KMS-11 (cell line): ENCODE results near the gene MPPED2.

ENCODE experiments used
- H2AFZ ChIP-seq: fragments of 200-600 bp; sonication (generic); 2 replicates; pipeline ENCODE4 v1.6.1; 2016; ENCODE audit warnings: antibody characterized with exemption, mixed run types, low read depth
- H3K27ac ChIP-seq: fragments of 200-600 bp; sonication (generic); 2 replicates; pipeline ENCODE4 v1.6.1; 2016; ENCODE audit warnings: mild to moderate bottlenecking, mixed run types
- H3K27me3 ChIP-seq: fragments of 200-600 bp; sonication (generic); 2 replicates; pipeline ENCODE4 v1.6.1; 2017; ENCODE audit warnings: mild to moderate bottlenecking, low read depth, mixed run types, moderate library complexity; ENCODE audit not compliant: insufficient read depth
- H3K36me3 ChIP-seq: fragments of 200-600 bp; sonication (generic); 2 replicates; pipeline ENCODE4 v1.6.1; 2017; ENCODE audit warnings: mild to moderate bottlenecking, mixed run types; ENCODE audit not compliant: insufficient read depth
- H3K4me1 ChIP-seq: fragments of 200-600 bp; sonication (generic); 2 replicates; pipeline ENCODE4 v1.6.1; 2016; ENCODE audit warnings: mild to moderate bottlenecking, low read depth, mixed run types; ENCODE audit not compliant: poor library complexity, severe bottlenecking
- H3K4me2 ChIP-seq: fragments of 200-600 bp; sonication (generic); 2 replicates; pipeline ENCODE4 v1.7.0; 2016; ENCODE audit warnings: mild to moderate bottlenecking, mixed run types
- H3K4me3 ChIP-seq: fragments of 200-600 bp; sonication (generic); IDR thresholded peaks from 2 replicates; pipeline ENCODE4 v1.6.1; 2017; ENCODE audit warnings: low read depth, low read length, mixed read lengths; ENCODE audit not compliant: insufficient read depth
- H3K79me2 ChIP-seq: fragments of 200-600 bp; sonication (generic); 2 replicates; pipeline ENCODE4 v1.6.1; 2016; ENCODE audit warnings: low read depth, mixed run types; ENCODE audit not compliant: insufficient read depth
- H3K9ac ChIP-seq: fragments of 200-600 bp; sonication (generic); 2 replicates; pipeline ENCODE4 v1.6.1; 2016; ENCODE audit warnings: mild to moderate bottlenecking, mixed run types
- H4K20me1 ChIP-seq: fragments of 200-600 bp; sonication (generic); 2 replicates; pipeline ENCODE4 v1.6.1; 2016; ENCODE audit warnings: mild to moderate bottlenecking, mixed run types; ENCODE audit not compliant: insufficient read depth
- TF ChIP-seq, protein P1 (sequence below): fragments of 200-600 bp; sonication (generic); conservative IDR thresholded peaks from 2 replicates; pipeline ENCODE4 v1.6.1; 2017; ENCODE audit warnings: low read depth, mild to moderate bottlenecking, antibody characterized with exemption, low read length, moderate library complexity, mixed read lengths

MPPED2 gene

DNA sequence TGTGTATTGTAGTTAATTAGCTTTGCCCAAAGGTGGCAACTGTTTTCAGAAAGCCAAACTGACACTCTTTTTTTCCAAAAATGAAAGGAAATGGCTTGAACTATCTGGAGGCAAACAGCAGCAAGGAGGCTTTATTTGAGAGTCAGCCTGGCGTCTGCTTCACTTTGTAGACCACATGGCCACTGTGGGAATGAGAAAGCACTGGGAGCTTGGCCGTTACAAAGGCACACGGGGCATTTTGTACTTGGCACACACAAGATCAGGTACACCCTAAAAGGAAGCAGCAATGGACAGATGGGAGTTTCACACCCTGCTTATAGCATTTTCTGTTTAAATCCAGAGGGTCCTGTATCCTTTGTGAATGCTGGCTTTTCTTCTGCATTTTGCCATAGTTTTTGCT is 126.3 kb downstream of the MPPED2 start:
- H4K20me1 ChIP-seq = no peaks in the 10 kb centered on the region
- no peaks in the 10 kb centered on the region for H3K27me3 ChIP-seq
- H2AFZ ChIP-seq = no peak overlapping the region
- H3K79me2 ChIP-seq = no peaks in the 10 kb centered on the region
- H3K4me1 ChIP-seq = peaks cover 6% of the 10 kb centered on the region
- H3K36me3 ChIP-seq = no peaks in the 10 kb centered on the region
- TF ChIP-seq, protein P1, sequence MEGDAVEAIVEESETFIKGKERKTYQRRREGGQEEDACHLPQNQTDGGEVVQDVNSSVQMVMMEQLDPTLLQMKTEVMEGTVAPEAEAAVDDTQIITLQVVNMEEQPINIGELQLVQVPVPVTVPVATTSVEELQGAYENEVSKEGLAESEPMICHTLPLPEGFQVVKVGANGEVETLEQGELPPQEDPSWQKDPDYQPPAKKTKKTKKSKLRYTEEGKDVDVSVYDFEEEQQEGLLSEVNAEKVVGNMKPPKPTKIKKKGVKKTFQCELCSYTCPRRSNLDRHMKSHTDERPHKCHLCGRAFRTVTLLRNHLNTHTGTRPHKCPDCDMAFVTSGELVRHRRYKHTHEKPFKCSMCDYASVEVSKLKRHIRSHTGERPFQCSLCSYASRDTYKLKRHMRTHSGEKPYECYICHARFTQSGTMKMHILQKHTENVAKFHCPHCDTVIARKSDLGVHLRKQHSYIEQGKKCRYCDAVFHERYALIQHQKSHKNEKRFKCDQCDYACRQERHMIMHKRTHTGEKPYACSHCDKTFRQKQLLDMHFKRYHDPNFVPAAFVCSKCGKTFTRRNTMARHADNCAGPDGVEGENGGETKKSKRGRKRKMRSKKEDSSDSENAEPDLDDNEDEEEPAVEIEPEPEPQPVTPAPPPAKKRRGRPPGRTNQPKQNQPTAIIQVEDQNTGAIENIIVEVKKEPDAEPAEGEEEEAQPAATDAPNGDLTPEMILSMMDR = no peak
- H3K4me2 ChIP-seq = no peak overlapping the region
- no peak overlapping the region for H3K27ac ChIP-seq
- H3K9ac ChIP-seq = no peak overlapping the region
- no peak overlapping the region for H3K4me3 ChIP-seq

DNA sequence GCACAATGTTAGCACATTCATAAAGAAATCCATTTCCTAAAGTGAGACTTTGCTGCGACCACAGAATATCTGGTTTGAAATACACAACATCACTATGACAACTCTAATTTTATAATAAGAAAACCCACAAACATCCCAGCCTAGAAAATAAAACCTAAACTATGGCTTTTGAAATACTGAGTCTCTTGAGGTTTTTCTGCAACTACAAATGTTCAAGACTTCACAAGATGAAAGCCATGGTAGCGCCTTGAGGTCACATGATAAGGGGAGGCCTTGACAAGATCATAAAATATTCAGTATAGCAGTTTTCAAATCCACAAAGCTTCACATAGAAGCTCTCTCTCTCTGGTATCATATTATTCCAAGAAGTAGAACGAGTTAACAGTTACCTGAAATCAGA is 126.8 kb downstream of the MPPED2 start:
- no peak overlapping the region for H2AFZ ChIP-seq
- H3K27me3 ChIP-seq = no peaks in the 10 kb centered on the region

DNA sequence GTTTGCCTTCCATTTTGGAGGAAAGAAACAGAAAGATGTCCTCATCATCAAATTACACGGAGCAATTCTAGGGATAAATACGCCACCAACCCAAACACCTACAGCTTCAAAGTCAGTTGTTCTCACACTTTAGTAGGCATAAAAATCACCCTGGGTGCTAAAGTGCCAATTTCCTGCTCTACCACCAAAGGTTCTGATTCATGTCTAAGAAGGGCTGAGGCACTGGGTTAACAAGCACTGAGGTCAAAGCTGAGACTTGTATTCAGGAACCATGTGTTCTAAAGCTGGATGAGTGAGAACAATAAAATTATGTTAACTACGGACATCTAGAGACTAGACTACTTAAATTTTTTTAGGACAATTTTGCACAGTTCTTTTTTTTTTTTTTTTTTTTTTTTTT is 127.6 kb downstream of the MPPED2 start:
- Histone ChIP-seq H3K27ac (no peak overlapping the region), H3K9ac (no peak overlapping the region), H3K4me1 (peaks cover 6% of the 10 kb centered on the region), H3K4me3 (no peak overlapping the region), H3K4me2 (no peak overlapping the region), H4K20me1 (no peaks in the 10 kb centered on the region), H2AFZ (no peak overlapping the region), H3K27me3 (no peaks in the 10 kb centered on the region), H3K79me2 (no peaks in the 10 kb centered on the region), H3K36me3 (no peaks in the 10 kb centered on the region)
- TF ChIP-seq, protein P1 = no peak

More for the DNA sequence above, 126.8 kb downstream of the MPPED2 start:
- Histone ChIP-seq H3K4me1 (peaks cover 6% of the 10 kb centered on the region), H4K20me1 (no peaks in the 10 kb centered on the region), H3K4me2 (no peak overlapping the region), H3K79me2 (no peaks in the 10 kb centered on the region), H3K27ac (no peak overlapping the region), H3K9ac (no peak overlapping the region), H3K4me3 (no peak overlapping the region), H3K36me3 (no peaks in the 10 kb centered on the region)
- TF ChIP-seq, protein P1 = no peak

DNA sequence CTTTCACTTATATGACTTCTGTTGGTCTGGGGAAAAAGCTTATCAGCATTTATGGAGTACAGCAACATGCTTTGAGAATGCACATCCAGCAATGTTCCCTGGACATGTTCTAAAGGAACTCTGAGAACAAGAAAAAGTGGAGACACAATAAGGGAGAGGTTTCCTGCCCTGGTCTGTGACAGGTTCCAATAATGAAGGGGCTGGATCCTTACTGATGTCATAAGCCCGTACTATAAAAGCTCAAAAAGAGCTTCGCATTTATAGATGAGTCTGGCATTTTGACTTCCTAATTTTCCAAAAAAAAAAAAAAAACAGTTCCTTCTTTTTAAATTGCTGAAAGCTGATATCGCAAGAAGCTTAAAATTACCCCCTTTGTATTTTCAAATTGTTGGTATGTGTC is 129.1 kb downstream of the MPPED2 start:
- Histone ChIP-seq H3K36me3 (no peaks in the 10 kb centered on the region), H3K9ac (no peak overlapping the region), H3K27me3 (no peaks in the 10 kb centered on the region), H3K4me1 (peaks cover 5% of the 10 kb centered on the region), H3K79me2 (no peaks in the 10 kb centered on the region), H4K20me1 (no peaks in the 10 kb centered on the region), H3K4me2 (no peak overlapping the region), H2AFZ (no peak overlapping the region), H3K27ac (no peak overlapping the region), H3K4me3 (no peak overlapping the region)
- TF ChIP-seq, protein P1 = no peak

DNA sequence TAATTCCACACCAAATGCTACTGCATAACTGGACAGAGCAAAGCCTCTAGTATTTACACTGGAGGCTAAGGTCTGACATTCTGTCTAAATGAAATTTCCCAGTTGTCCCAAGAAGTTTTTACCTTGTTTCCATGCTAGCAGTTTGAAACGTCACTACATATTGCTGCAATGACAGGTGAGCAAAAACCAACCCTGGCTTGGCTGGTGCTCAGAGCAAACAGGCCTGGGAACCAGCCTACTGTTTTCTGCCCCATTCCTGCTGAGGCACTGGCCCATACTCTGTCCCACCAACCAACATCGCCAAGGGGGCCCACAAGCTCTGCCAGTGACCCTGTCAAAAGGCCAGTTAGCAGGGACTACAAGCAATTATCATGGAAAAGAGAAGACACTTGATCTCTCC is 131.1 kb downstream of the MPPED2 start:
- no peak overlapping the region for H3K4me3 ChIP-seq
- no peaks in the 10 kb centered on the region for H3K4me1 ChIP-seq
- no peak overlapping the region for H2AFZ ChIP-seq
- H4K20me1 ChIP-seq = no peaks in the 10 kb centered on the region
- H3K4me2 ChIP-seq = no peak overlapping the region
- no peaks in the 10 kb centered on the region for H3K27me3 ChIP-seq
- H3K9ac ChIP-seq = no peak overlapping the region
- no peaks in the 10 kb centered on the region for H3K36me3 ChIP-seq
- TF ChIP-seq, protein P1 = no peak
- no peak overlapping the region for H3K27ac ChIP-seq
- H3K79me2 ChIP-seq = no peaks in the 10 kb centered on the region
